GM12892 (cell line): ENCODE data around the gene PLA2G6.

Experiments
- DNase-seq: peaks from one replicate; pipeline ENCODE4 v3.0.0; 2011; ENCODE audit not compliant: insufficient read length
- FAIRE-seq: peaks from 2 replicates; lab custom pipeline; 2011; peaks lifted over from hg19 to GRCh38; lab: Jason Lieb, UNC
- POLR2A ChIP-seq: IDR thresholded peaks from 2 replicates; pipeline ENCODE4 v1.6.1; 2011; ENCODE audit warnings: low read depth, low read length, control low read depth
- POLR2AphosphoS5 ChIP-seq: IDR thresholded peaks from 2 replicates; pipeline ENCODE4 v1.6.1; 2011; ENCODE audit warnings: low read depth, low read length, control low read depth
- TAF1 ChIP-seq: IDR thresholded peaks from 2 replicates; pipeline ENCODE4 v1.6.1; 2011; ENCODE audit warnings: low read depth, mild to moderate bottlenecking, control low read depth, low read length, borderline replicate concordance

Gene PLA2G6

GRCh38 chr22:38132794-38133193, 48.8 kb downstream of the PLA2G6 start:
- TF ChIP-seq POLR2AphosphoS5 (no peak), TAF1 (no peak), POLR2A (no peak)
- no peak for FAIRE-seq

GRCh38 chr22:38132136-38132535, 49.5 kb downstream of the PLA2G6 start:
- TF ChIP-seq TAF1 (no peak), POLR2A (no peak), POLR2AphosphoS5 (no peak)
- DNase-seq (no peak), FAIRE-seq (no peak)

More at GRCh38 chr22:38132794-38133193, 48.8 kb downstream of the PLA2G6 start:
- no peak for DNase-seq

GRCh38 chr22:38131399-38131798, 50.2 kb downstream of the PLA2G6 start:
- DNase-seq, result no peak
- TF ChIP-seq POLR2A, result no peak
- no peak for TF ChIP-seq TAF1
- no peak for TF ChIP-seq POLR2AphosphoS5
- no peak for FAIRE-seq

GRCh38 chr22:38129856-38130255, 51.8 kb downstream of the PLA2G6 start:
- TF ChIP-seq POLR2A (no peak), POLR2AphosphoS5 (no peak), TAF1 (no peak)
- FAIRE-seq, result no peak
- no peak for DNase-seq

- TF ChIP-seq TAF1, result no peak
- TF ChIP-seq POLR2AphosphoS5, result no peak
- DNase-seq (no peak), FAIRE-seq (no peak)
These were observed 52.6 kb downstream of the PLA2G6 start for GRCh38 chr22:38129021-38129420.

- FAIRE-seq, result no peak
- no peak for DNase-seq
- TF ChIP-seq POLR2A (no peak), TAF1 (no peak)
These were observed 53.8 kb downstream of the PLA2G6 start for GRCh38 chr22:38127869-38128268.

- no peak for DNase-seq
- TF ChIP-seq POLR2A, result no peak
- no peak for TF ChIP-seq POLR2AphosphoS5
- TF ChIP-seq TAF1, result no peak
- no peak for FAIRE-seq
These were observed 54.5 kb downstream of the PLA2G6 start for GRCh38 chr22:38126928-38127668.

GRCh38 chr22:38125751-38126201, 55.9 kb downstream of the PLA2G6 start:
- TF ChIP-seq TAF1, result no peak
- no peak for TF ChIP-seq POLR2A
- TF ChIP-seq POLR2AphosphoS5, result no peak
- FAIRE-seq (no peak), DNase-seq (no peak)

DNA sequence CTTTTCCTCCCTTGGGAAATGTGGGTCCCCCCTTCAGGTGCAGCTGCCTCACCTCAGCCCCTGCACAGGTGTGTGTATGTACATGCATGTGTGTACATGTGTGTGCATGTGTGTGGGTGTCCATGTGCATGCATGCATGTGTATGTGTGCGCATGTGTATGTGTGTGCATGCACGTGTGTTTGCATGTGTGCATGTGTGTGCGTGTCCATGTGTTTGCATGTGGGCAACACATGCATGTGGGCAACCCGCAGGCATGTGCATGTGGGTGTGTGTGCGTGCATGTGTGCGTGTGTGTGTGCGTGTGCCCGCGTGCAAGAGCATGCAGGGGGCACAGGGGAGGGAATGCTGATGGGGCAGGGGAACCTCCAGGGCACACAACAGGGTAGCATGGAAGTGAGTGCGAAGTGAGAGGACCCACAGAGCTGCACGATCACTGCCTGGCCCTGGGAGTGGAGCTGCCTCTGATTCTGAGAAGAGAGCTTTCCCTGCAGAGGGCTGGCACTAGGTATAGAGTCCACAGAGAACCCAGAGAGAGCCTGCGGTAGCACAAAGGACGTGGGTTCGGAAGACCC, 56.5 kb downstream of the PLA2G6 start:
- no peak for FAIRE-seq
- DNase-seq, result no peak
- TF ChIP-seq POLR2A (no peak), POLR2AphosphoS5 (no peak), TAF1 (no peak)

DNA sequence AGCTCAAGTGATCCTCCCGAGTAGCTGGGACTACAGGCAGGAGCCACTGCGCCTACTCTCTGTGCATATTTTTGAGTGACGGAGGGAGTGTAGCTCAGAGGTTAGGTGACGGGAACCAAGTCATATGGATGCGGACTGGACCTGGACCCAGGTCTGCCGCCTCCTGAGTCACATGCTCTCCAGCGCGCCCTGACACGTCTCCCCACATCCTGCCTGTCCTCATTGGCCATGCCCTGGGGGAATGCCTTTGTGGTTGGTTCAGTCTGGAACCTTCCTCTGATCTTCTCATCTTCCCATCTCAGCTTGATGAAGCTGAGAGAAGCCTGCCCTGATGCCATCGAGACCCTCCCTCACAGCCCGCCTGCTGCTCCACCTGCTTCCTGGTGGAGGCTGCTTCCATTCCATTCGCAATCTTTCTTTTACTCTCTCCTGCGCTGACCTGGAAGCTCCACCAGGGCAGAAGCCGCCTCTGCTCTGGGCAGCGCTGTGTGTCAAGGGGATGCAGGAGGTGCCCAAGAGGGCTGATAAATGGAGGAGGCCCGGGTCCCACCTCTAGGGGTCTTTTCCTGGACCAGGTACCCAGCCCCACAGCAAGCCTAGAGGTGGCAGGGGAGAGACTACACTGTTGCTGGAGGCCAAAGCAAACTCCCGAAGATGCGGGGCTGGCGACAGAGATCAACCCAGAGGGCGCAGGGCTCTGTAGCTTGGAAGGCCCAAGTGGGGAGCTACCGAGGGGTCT, 57.2 kb downstream of the PLA2G6 start:
- TF ChIP-seq POLR2AphosphoS5 (no peak), TAF1 (no peak), POLR2A (no peak)
- no peak for FAIRE-seq
- no peak for DNase-seq

- FAIRE-seq, result no peak
- TF ChIP-seq POLR2A (no peak), POLR2AphosphoS5 (no peak), TAF1 (no peak)
- DNase-seq, result no peak
These were observed 59.0 kb downstream of the PLA2G6 start for GRCh38 chr22:38122616-38123015.
